Measurements from ENCODE around the gene PNLIPRP1.

The PNLIPRP1 gene

GRCh38 chr10:116636976-116637375 lies 46.2 kb downstream of the PNLIPRP1 start:
- H3K4me3 ChIP-seq (ENCODE audit: low read depth, low read length): no peak overlapping the region
- TF ChIP-seq CTCF (IDR thresholded peaks at IDR 0.05; ENCODE audit: borderline replicate concordance, insufficient read depth, low read depth, low read length): no peak

GRCh38 chr10:116637830-116638229 lies 47.1 kb downstream of the PNLIPRP1 start:
- no peak overlapping the region for H3K4me3 ChIP-seq (ENCODE audit: low read depth, low read length)
- no peak for TF ChIP-seq CTCF (IDR thresholded peaks at IDR 0.05; ENCODE audit: borderline replicate concordance, insufficient read depth, low read depth, low read length)

GRCh38 chr10:116646502-116646901 lies 55.7 kb downstream of the PNLIPRP1 start:
- H3K4me3 ChIP-seq (ENCODE audit: low read depth, low read length): no peak overlapping the region
- no peak for TF ChIP-seq CTCF (IDR thresholded peaks at IDR 0.05; ENCODE audit: borderline replicate concordance, insufficient read depth, low read depth, low read length)

- no peak for TF ChIP-seq CTCF (IDR thresholded peaks at IDR 0.05; ENCODE audit: borderline replicate concordance, insufficient read depth, low read depth, low read length)
- no peak overlapping the region for H3K4me3 ChIP-seq (ENCODE audit: low read depth, low read length)
These were observed 58.1 kb downstream of the PNLIPRP1 start for GRCh38 chr10:116648903-116649302.

- no peak overlapping the region for H3K4me3 ChIP-seq (ENCODE audit: low read depth, low read length)
- no peak for TF ChIP-seq CTCF (IDR thresholded peaks at IDR 0.05; ENCODE audit: borderline replicate concordance, insufficient read depth, low read depth, low read length)
These were observed 63.1 kb downstream of the PNLIPRP1 start for GRCh38 chr10:116653885-116654284.

- H3K4me3 ChIP-seq (ENCODE audit: low read depth, low read length): no peak overlapping the region
- TF ChIP-seq CTCF (IDR thresholded peaks at IDR 0.05; ENCODE audit: borderline replicate concordance, insufficient read depth, low read depth, low read length): 0 out of 2 replicates have a peak, but pooled peaks have one; percentile 10
These were observed 64.1 kb downstream of the PNLIPRP1 start for GRCh38 chr10:116654816-116655215.

GRCh38 chr10:116655568-116655967 lies 64.8 kb downstream of the PNLIPRP1 start:
- no peak for TF ChIP-seq CTCF (IDR thresholded peaks at IDR 0.05; ENCODE audit: borderline replicate concordance, insufficient read depth, low read depth, low read length)
- no peak overlapping the region for H3K4me3 ChIP-seq (ENCODE audit: low read depth, low read length)
